Stimulated activated CD4-positive, alpha-beta T cell treated with anti-CD3 and anti-CD28 coated beads, Interleukin-12 subunit alpha, Interleukin-12 subunit beta, amount 100 ng/mL, for 4 hours (primary cell): ENCODE data around the gene ABCA1.

Experiments used
- DNase-seq: peaks from one replicate; pipeline ENCODE4 v3.0.0-alpha.2; 2020

The ABCA1 gene

DNA sequence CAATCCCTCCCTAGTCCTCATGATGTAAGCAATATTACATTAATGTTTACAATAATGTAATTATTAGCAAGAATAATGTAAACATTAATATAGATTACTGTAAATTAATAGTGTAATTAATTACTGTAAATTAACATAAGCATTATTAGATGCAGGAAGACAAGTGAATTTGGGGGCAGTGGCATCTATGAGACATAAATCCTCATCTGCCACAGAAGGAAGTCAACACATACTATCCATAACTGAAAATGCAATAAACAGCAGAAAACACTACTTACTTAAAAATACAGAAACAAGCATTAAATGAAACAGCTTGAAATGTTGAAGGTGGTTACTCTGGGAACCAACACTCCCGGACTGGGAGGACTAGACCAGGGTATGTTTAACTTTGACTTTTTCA lies 181.2 kb downstream of the ABCA1 start:
- no peak for DNase-seq

- no peak for DNase-seq
These were observed 181.7 kb downstream of the ABCA1 start for GRCh38 chr9:104746285-104746684.

DNA sequence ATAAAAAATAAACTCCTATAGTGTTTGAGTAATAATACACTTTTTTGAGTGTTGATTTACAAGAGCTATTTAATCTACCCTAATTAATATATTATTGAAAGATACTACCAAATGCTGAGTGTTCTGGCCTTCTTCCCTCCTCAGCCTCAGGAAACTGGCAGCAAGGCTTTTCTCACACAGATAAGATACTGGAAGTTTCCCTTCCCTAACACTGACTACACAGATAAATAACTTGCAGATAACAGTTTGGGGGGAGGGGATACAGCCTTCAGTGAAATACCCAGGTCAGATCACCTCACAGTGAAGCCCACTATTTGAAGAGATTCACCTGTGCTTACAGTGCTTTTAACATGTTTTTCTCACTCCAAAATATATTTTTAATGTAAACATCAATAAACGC lies 182.1 kb downstream of the ABCA1 start:
- DNase-seq = no peak

DNA sequence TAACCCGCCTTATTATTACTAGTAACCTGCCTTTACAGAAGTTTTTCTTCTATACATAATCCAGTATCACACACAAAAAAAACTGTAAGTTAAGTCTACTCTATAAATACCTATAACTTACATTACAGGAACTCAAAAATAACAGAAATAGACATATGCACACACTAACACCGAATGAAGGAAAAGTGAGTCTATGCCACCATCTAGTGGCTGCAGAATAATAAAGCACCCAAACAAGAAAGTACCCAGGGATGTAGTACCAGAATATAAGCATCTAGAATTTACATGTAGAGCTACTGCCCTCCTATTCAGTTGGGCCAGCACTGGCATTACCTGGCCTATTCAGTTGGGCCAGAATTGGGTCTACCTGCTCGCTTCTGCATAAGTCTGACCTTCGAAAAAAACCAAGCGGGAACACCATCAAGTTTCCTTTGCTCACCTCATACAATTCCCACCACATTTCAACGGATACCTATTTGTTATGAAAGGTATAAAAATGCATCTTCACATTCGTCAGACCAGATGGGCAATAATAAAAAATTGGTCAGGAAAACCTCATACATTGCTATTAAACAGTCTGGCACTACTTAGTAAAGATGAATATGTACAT lies 184.5 kb downstream of the ABCA1 start:
- DNase-seq = no peak

DNA sequence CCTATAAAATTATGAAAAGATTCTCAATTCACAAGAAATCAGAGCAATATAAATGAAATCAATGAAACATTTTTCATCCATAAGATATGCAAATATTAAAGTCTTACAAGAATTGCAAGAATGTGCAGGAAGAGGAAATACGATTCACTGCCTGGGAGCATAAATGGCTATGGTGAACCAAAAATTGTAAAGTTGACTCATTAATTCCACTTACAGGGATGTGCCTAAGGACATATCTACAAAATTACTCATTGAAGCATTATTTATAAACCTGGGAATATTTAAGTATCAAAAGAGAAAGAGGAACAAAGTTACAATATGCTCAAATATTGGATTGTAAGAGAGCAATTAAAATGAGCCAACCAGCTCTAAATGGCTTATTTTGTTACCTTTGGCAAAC lies 187.3 kb downstream of the ABCA1 start:
- DNase-seq = no peak

DNA sequence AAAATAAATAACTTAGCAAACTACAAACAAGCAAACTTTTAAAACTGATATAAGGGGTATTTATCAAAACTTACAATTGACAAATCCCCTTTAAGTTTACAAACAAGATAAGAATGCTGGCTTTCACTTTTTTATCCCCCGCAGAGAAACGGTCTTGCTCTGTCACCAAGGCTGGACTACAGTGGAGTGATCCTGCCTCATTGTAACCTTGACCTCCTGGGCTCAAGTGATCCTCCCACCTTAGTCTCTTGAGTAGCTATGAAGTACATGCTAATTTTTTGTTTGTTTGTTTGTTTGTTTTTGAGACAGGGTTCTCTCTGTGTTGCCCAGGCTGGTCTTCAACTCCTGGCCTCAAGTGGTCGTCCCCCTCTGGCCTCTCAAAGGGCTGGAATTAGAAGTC lies 189.5 kb downstream of the ABCA1 start:
- no peak for DNase-seq
